Ishikawa (cell line): ENCODE results near the gene SETD1B.

ENCODE experiments used
- EGR1 ChIP-seq: IDR thresholded peaks from 2 replicates; pipeline ENCODE4 v1.6.1; 2012
- EP300 ChIP-seq: IDR thresholded peaks from 2 replicates; pipeline ENCODE4 v1.6.1; 2012; ENCODE audit warnings: borderline replicate concordance
- FOXM1 ChIP-seq: IDR thresholded peaks from 2 replicates; pipeline ENCODE4 v1.6.1; 2012; ENCODE audit warnings: low read depth, borderline replicate concordance
- MAX ChIP-seq: IDR thresholded peaks from 2 replicates; pipeline ENCODE4 v1.6.1; 2012
- NFIC ChIP-seq: IDR thresholded peaks from 2 replicates; pipeline ENCODE4 v1.6.1; 2012
- REST ChIP-seq: IDR thresholded peaks from 2 replicates; pipeline ENCODE4 v1.6.1; 2012; ENCODE audit warnings: low read depth, mild to moderate bottlenecking
- TCF12 ChIP-seq: IDR thresholded peaks from 2 replicates; pipeline ENCODE4 v1.6.1; 2012; ENCODE audit warnings: low read depth
- YY1 ChIP-seq: IDR thresholded peaks from 2 replicates; pipeline ENCODE4 v1.6.1; 2012; ENCODE audit warnings: low read depth

- TF ChIP-seq TCF12: no peak
- TF ChIP-seq EP300: no peak
- TF ChIP-seq EGR1: no peak
- no peak for TF ChIP-seq YY1
- no peak for TF ChIP-seq REST
- TF ChIP-seq MAX: no peak
- TF ChIP-seq NFIC: no peak
- no peak for TF ChIP-seq FOXM1
Measured at GRCh38 chr12:121857322-121858246, 53.8 kb downstream of the SETD1B start.
